Measurements from ENCODE around the gene MYRF. TPM values are rescaled to one million over a fixed set of nuclear protein-coding genes. Genes with fewer than 3 reads are reported as not detected.

MYRF gene
- total and polyA plus RNA-seq, 8 donors: 6.4 to 527 (median 59.7) TPM

DNA sequence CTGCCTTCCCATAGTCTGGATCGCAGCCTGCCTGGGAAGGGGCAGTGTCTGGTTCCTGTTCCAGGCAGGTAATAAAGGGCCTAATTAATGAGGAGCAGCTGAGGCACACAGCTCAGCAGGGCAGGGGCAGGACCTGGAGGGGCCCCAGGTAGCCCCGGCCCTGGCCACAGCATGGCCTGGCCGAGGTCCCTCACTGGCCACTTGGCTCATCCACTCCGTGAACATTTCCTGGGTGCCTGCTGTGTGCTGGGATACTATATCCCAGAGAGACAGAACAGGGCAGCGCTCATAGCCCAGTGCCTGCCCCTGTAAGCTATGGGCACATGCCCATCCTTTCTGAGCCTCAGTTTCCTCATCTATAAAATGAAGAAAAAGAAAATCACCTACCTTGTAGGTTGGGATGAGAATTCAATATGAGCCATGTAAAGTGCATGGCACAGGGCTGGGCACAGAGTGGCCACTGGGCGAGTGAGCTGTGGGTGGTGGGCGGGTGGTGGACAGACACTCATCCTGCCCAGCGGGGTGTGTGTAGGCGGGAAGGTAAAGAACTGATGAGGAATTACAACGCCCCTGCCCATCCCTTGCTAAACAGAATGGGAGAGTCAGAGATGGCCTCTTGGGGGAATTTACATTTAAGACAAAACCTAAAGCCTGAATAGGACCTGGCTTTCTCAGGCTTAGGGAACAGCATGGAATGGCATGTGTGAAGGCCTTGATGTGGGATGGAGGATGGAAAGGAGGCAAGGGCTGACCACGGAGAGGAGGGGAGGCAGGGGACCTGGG, 9.2 kb downstream of the MYRF start:
- H3K4me1 ChIP-seq: peaks cover 55 to 91% (median 78%) of the 10 kb centered on the region in 4 donors
- WGBS, 5 donors: 48 to 73% (median 65%) methylated on average over 10 to 11 of the region's 11 CpGs
- TF ChIP-seq, protein P1, sequence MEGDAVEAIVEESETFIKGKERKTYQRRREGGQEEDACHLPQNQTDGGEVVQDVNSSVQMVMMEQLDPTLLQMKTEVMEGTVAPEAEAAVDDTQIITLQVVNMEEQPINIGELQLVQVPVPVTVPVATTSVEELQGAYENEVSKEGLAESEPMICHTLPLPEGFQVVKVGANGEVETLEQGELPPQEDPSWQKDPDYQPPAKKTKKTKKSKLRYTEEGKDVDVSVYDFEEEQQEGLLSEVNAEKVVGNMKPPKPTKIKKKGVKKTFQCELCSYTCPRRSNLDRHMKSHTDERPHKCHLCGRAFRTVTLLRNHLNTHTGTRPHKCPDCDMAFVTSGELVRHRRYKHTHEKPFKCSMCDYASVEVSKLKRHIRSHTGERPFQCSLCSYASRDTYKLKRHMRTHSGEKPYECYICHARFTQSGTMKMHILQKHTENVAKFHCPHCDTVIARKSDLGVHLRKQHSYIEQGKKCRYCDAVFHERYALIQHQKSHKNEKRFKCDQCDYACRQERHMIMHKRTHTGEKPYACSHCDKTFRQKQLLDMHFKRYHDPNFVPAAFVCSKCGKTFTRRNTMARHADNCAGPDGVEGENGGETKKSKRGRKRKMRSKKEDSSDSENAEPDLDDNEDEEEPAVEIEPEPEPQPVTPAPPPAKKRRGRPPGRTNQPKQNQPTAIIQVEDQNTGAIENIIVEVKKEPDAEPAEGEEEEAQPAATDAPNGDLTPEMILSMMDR (IDR thresholded peaks at IDR 0.05): no peak
- TF ChIP-seq POLR2A (IDR thresholded peaks at IDR 0.05) (no peak), EP300 (IDR thresholded peaks at IDR 0.05) (no peak), POLR2AphosphoS5 (IDR thresholded peaks at IDR 0.05) (no peak)

DNA sequence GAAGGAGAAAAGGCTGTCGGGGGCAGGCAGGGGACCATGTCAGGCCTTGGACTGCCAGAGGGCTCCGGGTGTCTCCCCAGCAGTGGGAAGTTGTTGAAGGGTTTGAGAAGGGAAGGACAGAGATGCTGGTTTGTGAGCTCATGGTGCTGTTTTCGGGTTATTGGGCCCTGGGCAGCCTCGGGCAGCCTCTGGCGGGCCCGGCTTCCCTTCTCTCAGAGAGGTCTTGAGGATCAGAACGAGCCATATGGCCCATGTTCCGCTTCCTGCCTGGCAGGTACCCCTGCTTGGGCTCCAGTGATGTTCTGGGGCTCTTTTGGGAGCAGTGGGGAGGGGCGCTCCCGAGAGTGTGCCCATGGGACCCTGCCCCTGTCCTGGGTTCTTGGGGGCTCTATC, 9.8 kb downstream of the MYRF start:
- no peak for DNase-seq
- Histone ChIP-seq H3K27ac (peak overlapping the region; percentile 89 to 95 (median 90)), H3K4me1 (peaks cover 58 to 93% (median 80%) of the 10 kb centered on the region in 4 donors), H3K9me3 (no peaks in the 10 kb centered on the region), H3K36me3 (peaks cover 0 to 4% (median 0%) of the 10 kb centered on the region in 4 donors), H3K27me3 (peaks cover 0 to 39% (median 0%) of the 10 kb centered on the region in 3 donors), H3K4me3 (no peak overlapping the region)
- intact Hi-C loops (cut with DNase I; ENCODE audit: low total_unique reads): no loop called here
- WGBS, 5 donors: 64 to 78% (median 75%) methylated on average over 10 of the region's 10 CpGs
- TF ChIP-seq, protein P1 (IDR thresholded peaks at IDR 0.05): no peak
- no peak for TF ChIP-seq POLR2A (IDR thresholded peaks at IDR 0.05)
- no peak for TF ChIP-seq POLR2AphosphoS5 (IDR thresholded peaks at IDR 0.05)
- no peak for TF ChIP-seq EP300 (IDR thresholded peaks at IDR 0.05)

More for the DNA sequence above, 9.2 kb downstream of the MYRF start:
- H3K27ac ChIP-seq: peak overlapping the region; percentile 89 to 95 (median 90)
- no peak for DNase-seq
- peaks cover 0 to 39% (median 0%) of the 10 kb centered on the region in 3 donors for H3K27me3 ChIP-seq
- no peaks in the 10 kb centered on the region for H3K9me3 ChIP-seq
- intact Hi-C loops (cut with DNase I; ENCODE audit: low total_unique reads): no loop called here
- no peak overlapping the region for H3K4me3 ChIP-seq
- peaks cover 0 to 4% (median 0%) of the 10 kb centered on the region in 4 donors for H3K36me3 ChIP-seq

DNA sequence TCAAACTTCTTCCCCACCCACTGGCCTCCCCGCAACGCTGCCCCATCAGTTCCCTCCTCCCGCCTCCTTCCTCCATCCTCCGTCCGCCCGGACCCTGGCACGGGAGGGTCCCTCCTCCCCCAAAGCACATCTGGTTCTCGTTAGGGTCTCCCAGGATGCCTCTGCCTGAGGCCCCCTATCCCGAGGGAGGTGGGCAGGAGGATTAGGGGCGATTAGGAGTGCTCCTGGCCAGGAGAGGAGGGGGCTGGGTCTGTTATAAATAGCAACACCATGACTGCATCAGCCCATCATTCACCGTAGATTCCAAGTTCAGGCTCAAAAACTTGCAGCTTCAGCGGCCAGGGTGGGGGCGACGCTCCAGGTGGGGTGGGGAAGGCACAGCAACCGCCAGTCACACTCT, 10.4 kb downstream of the MYRF start:
- Histone ChIP-seq H3K27me3 (peaks cover 0 to 39% (median 0%) of the 10 kb centered on the region in 3 donors), H3K36me3 (peaks cover 0 to 4% (median 0%) of the 10 kb centered on the region in 4 donors), H3K9me3 (no peaks in the 10 kb centered on the region), H3K4me3 (no peak overlapping the region), H3K4me1 (peaks cover 57 to 91% (median 78%) of the 10 kb centered on the region in 4 donors), H3K27ac (peak overlapping the region; percentile 89 to 95 (median 90))
- TF ChIP-seq POLR2A (IDR thresholded peaks at IDR 0.05) (no peak), POLR2AphosphoS5 (IDR thresholded peaks at IDR 0.05) (no peak)
- TF ChIP-seq, protein P1 (IDR thresholded peaks at IDR 0.05): no peak
- WGBS, 5 donors: 46 to 65% (median 60%) methylated on average over 14 to 15 of the region's 15 CpGs
- peak in 1 of 2 donors; percentile 75 for DNase-seq
- intact Hi-C loops (cut with DNase I; ENCODE audit: low total_unique reads): no loop called here

DNA sequence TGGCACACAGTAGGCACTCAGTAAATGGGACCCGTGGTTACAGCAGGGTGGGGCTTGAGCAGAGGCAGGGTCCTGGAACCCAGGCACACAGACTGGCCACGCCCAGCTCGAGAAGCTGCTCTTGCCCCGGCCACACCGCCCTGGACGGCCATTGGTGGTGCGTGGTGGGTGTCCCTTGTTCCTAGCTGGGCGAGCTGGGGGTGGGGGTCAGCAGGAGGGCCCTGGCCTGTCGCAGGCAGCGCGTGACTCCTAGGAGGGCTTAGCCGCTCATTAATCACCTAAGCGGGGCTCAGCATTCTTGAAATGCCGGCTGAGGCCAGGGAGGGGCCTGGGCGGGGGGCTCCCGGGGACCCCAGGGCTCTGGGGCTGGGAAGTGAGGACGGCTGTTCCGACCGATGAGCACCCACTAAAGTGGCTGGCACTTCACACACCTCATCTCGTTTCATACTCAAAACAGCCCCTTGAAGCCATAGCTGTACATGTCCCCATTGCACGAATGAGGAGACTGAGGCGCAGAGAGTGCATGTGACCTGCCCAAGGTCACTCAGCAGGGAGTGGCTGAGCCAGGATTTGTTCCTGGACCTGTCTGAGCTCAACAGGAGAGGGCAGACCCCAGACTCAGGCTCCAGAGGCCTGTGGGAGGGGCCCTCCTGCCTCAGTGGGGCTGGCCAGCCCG, 11.6 kb downstream of the MYRF start:
- Histone ChIP-seq H3K9me3 (no peaks in the 10 kb centered on the region), H3K27ac (peak overlapping the region; percentile 89 to 95 (median 90)), H3K36me3 (peaks cover 0 to 4% (median 0%) of the 10 kb centered on the region in 4 donors), H3K4me1 (peaks cover 49 to 78% (median 74%) of the 10 kb centered on the region in 4 donors), H3K27me3 (peaks cover 0 to 31% (median 0%) of the 10 kb centered on the region in 3 donors), H3K4me3 (no peak overlapping the region)
- WGBS, 5 donors: 53 to 69% (median 60%) methylated on average over 22 to 23 of the region's 23 CpGs
- DNase-seq: no peak
- intact Hi-C loops (cut with DNase I; ENCODE audit: low total_unique reads): no loop called here
- TF ChIP-seq EP300 (IDR thresholded peaks at IDR 0.05): no peak

All from stomach (tissue), 9 donors.